T47D (cell line): ENCODE results near the gene COPS8.

Source experiments
- DNase-seq, 2 experiments: peaks; one replicate each; pipeline versions ENCODE4 v3.0.0 to v3.0.0-alpha.2; 2011 to 2012; ENCODE audit warnings: low read depth in 1 of 2, low spot score in 1 of 2
- JUND ChIP-seq: IDR thresholded peaks from 2 replicates; pipeline ENCODE4 v1.6.1; 2012; ENCODE audit warnings: low read depth
- in situ Hi-C: cut with HindIII; loops from 2 replicates; pipeline ENCODE4 v1.10.0; 2016; ENCODE audit warnings: low sequenced_read_pairs, low pct_unique_long_range_greater_than_20kb

COPS8 gene

DNA sequence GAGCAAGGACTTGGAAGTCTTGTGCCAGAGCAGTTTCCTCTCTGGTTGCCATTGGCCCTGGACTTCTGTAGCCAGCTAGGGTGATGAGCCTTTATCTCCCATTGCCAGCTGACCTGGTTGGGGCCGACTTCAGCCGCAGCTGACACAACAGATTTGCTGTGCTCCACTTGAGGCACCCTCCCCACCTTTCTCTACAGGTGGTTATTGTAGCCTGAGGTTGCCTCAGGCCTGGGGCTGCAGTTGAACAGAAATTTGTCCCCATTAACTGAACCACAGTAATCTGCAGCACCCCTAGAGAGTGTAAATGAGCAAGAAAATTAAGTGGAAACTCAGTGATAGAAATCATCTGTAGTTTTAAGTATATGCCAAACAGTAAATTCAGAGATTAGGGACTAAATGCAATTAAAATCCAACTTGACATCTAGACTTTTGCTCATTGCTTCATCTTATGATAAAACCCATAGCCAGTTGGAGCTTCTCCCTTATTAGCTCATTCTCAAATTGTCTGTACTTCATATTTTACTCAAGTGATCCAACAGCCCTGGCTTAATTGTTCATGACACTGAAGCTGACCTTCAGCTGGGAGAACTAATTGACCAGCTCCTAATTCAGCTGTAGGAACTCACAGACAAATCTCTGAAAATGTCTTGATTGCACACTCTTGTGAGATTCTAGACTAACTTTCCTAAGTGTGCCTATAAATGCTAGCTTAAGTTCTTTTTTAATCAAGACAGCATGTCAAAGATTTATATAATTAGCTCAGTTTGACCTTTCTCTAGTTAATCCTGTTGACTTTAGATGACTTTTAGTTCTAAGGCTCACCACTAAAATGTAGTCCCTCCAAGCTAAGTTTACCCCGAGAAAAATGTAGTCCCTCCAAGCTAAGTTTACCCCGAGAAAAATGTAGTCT is 48.9 kb downstream of the COPS8 start:
- TF ChIP-seq JUND, result no peak
- in situ Hi-C loops, result no loop called here
- DNase-seq, result no peak

DNA sequence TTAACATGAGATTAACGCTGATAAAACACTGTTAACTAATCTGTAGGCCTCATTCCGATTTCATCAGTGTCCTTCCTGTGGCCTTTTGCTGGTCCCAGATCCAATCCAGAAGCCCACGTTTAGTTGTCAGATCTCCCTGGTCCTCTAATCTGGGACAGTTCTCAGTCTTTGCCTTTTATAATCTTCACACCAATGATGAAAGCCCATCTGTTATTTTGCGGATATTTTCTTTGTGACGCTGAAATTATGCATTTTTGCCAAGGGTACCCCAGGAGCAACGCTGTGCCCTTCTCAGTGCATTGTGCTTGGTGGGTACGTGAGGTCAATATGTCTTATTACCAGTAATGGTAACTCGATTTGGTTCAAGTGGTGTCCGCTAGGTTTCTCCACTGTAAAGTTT is 51.1 kb downstream of the COPS8 start:
- in situ Hi-C loops, result no loop called here
- TF ChIP-seq JUND, result no peak
- no peak for DNase-seq

GRCh38 chr2:237137626-237138323 is 52.1 kb downstream of the COPS8 start:
- TF ChIP-seq JUND, result no peak
- DNase-seq, result no peak
- in situ Hi-C loops, result no loop called here

GRCh38 chr2:237139123-237139675 is 53.5 kb downstream of the COPS8 start:
- DNase-seq, result no peak
- in situ Hi-C loops, result no loop called here
- no peak for TF ChIP-seq JUND

DNA sequence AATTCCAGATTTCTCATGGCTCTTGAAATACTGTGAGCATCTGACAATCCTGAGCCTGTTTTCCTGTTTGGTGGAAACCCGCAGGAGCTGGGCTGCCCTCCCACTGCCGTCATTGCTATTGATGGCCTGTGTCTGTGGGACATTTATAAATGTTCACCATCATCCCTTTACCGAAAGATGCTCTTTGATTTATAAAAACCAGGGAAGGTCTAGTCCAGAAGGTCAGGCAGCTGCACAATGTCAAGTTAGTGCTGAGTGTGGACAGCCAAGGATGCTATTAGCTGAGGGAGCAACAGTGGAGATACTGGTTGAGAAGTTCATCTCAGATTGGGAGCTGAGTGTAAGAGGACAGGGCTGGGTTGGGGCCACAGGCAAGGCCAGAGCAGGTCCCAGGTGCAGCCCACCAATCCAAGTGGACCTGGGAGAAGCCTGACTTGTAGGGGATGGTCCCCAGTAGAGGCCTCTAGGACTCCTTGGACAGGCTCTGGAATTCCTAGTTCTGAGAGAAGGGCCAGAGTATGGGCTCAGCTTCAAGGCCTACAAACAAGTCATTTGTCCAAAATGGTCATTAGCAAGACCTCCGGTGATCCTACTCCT is 55.1 kb downstream of the COPS8 start:
- in situ Hi-C loops, result no loop called here
- DNase-seq, result no peak
- no peak for TF ChIP-seq JUND

- in situ Hi-C loops, result no loop called here
- no peak for DNase-seq
- no peak for TF ChIP-seq JUND
Observed at GRCh38 chr2:237141571-237142051, 55.9 kb downstream of the COPS8 start.

DNA sequence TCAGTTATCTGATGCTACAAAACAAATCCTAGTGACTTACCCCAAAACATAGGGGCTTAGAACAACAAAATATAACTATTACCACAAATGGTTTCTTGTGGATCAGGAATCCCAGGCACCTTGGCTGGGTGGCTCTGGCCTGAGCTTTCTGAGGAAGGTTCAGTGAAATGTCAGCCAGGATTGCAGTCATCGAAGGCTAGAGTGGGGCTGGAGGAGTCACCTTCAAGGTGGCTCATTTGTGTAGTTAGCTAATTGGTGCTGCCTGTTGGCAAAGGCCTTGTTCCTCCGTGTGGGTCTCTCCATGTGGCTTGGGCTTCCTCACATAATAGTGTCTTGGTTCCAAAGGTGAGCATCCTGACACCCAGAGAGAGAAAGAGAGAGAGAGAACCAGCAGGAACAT is 57.4 kb downstream of the COPS8 start:
- DNase-seq, result no peak
- in situ Hi-C loops, result no loop called here
- TF ChIP-seq JUND, result no peak

DNA sequence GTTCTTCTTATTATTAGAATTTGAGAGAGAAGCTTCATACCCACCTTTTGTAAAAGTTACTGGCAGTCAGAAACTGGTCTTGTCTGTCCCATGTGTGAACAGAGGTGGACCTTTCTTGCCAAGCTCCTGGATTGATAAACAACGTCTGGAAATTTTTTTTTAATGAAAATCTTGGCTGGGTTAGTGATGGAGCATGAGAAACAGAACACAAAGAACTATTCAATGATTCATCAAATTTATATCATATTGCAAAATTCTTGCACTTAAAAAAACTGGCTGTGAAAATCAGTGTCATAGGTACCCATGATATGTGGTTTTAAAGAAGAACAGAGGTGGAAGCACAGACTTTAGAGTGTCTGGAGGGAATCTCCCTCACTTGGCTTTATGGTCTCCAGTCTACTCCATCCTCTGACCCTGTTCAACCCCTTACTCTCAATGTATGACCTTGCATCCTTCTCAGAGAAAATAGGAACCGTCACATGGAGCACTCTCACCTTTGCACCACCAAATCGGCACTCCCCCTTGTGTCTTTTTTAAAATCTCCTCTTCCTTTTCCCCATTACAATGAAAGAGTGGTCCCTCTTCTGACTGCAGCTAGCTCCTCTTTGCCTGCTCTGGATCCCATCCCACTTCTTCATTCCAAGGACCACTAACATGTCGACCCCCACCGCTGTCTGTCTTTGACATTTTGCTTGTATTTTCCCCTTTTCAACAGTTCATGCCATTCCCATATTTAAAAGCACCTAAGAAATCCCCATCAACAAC is 58.2 kb downstream of the COPS8 start:
- in situ Hi-C loops, result no loop called here
- TF ChIP-seq JUND, result no peak
- no peak for DNase-seq

- no peak for DNase-seq
- TF ChIP-seq JUND, result no peak
- in situ Hi-C loops, result no loop called here
Observed at GRCh38 chr2:237144516-237144915, 58.8 kb downstream of the COPS8 start.

DNA sequence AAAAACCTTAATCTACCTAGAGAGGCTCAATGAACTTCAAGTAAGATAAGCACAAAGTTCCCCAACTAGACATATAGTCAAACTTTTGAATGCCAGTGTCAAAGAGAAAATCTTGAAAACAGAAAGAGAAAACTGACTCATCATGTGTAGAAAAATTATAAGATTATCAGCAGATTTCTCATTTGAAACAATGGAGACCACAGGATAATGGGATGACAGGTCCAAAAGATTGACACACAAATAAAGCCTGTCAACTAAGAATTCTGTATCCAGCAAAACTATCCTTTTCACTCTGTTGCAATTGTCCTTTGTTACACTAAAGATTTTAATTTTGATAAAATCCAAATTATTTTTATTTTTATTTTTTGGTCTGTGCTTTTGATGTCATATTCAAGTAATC is 61.6 kb downstream of the COPS8 start:
- in situ Hi-C loops, result no loop called here
- DNase-seq, result no peak

GRCh38 chr2:237148624-237149023 is 62.9 kb downstream of the COPS8 start:
- no peak for DNase-seq
- in situ Hi-C loops, result no loop called here

More for the DNA sequence above, 61.6 kb downstream of the COPS8 start:
- no peak for TF ChIP-seq JUND

DNA sequence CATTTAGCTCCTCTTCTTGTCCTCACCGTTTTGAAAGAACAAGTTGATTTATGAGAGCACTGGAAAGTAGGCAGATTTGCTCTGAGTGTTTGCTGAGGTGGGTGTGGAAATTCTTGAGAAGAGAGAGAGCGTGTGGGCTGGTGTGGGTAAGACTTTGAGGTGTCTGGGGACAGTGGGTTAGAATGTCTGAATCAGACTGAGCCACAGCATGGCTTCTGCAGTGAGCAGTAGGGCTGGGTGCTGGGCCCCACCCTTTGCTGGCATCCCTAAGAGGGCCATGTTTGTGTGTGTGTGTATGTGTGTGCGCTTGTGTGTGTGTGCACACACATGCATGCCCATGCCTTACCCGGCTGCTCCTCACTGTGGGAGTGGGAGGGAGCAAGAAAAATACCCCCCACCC is 63.7 kb downstream of the COPS8 start:
- DNase-seq, result no peak
- in situ Hi-C loops, result no loop called here
- TF ChIP-seq JUND, result no peak

More at GRCh38 chr2:237148624-237149023, 62.9 kb downstream of the COPS8 start:
- no peak for TF ChIP-seq JUND
